ENCODE data around the gene SYK. TPM values are rescaled to one million over a fixed set of nuclear protein-coding genes. Genes with fewer than 3 reads are reported as not detected.

SYK gene
- total RNA-seq, 1 experiment from 2014 or later, result 9.0 TPM

- H2AFZ ChIP-seq (ENCODE audit: low read depth, low read length, poor library complexity, severe bottlenecking), result no peak overlapping the region
- ChIA-PET CTCF (no interaction called here), POLR2A (no interaction called here)
Observed at GRCh38 chr9:90851444-90851843, 49.8 kb downstream of the SYK start.

DNA sequence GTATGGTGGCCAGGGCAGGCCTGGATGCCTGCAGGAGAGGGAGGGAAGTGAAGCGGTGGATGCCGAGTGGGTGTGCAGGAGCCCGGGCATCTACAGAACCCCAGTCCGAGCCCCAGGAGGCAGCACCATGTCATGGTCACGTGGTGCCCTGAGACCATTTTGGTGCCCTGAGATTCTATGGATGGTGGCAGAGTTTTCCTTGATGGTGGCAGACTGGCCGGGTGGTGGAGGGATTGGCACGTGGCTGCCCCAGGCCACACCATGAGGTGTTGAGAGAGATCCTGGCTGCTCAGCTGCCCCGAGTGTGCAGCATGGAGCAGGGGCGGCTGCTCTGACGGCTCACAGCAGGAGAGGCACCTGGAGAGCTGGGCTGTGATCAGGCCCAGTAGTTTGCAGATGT lies 52.3 kb downstream of the SYK start:
- BruUV-seq (replicated peaks), result no TSS peak
- TF ChIP-seq POLR2AphosphoS5 (IDR thresholded peaks at IDR 0.05; ENCODE audit: low read depth, low read length) (no peak), FOSL1 (IDR thresholded peaks at IDR 0.05; ENCODE audit: low read depth) (no peak), REST (IDR thresholded peaks at IDR 0.05; ENCODE audit: low read depth) (no peak), ZNF274 (IDR thresholded peaks at IDR 0.05; ENCODE audit: low read depth, low read length) (no peak), EGR1 (IDR thresholded peaks at IDR 0.05; ENCODE audit: low read depth) (no peak)
- TF ChIP-seq, protein P1, sequence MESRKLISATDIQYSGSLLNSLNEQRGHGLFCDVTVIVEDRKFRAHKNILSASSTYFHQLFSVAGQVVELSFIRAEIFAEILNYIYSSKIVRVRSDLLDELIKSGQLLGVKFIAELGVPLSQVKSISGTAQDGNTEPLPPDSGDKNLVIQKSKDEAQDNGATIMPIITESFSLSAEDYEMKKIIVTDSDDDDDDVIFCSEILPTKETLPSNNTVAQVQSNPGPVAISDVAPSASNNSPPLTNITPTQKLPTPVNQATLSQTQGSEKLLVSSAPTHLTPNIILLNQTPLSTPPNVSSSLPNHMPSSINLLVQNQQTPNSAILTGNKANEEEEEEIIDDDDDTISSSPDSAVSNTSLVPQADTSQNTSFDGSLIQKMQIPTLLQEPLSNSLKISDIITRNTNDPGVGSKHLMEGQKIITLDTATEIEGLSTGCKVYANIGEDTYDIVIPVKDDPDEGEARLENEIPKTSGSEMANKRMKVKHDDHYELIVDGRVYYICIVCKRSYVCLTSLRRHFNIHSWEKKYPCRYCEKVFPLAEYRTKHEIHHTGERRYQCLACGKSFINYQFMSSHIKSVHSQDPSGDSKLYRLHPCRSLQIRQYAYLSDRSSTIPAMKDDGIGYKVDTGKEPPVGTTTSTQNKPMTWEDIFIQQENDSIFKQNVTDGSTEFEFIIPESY (IDR thresholded peaks at IDR 0.05; ENCODE audit: extremely low read depth, insufficient replicate concordance, low read length), result no peak

More at GRCh38 chr9:90851444-90851843, 49.8 kb downstream of the SYK start:
- H3K27ac ChIP-seq (ENCODE audit: low read depth, low read length), result no peak overlapping the region
- no peaks in the 10 kb centered on the region for H4K20me1 ChIP-seq (ENCODE audit: insufficient read depth)
- no peaks in the 10 kb centered on the region for H3K79me2 ChIP-seq (ENCODE audit: insufficient read depth, low read length)
- H3K9me2 ChIP-seq (ENCODE audit: insufficient read depth), result no peaks in the 10 kb centered on the region
- no peaks in the 10 kb centered on the region for H3K9me3 ChIP-seq (ENCODE audit: control insufficient read depth in 1 of 2, insufficient read depth in 1 of 2, low read depth in 1 of 2, low read length in 2 of 2)
- no peak for TF ChIP-seq TCF7L2 (IDR thresholded peaks at IDR 0.05; ENCODE audit: borderline replicate concordance, extremely low read depth, insufficient read depth, insufficient read length)
- TF ChIP-seq SRF (IDR thresholded peaks at IDR 0.05; ENCODE audit: low read depth), result no peak
- no peak for TF ChIP-seq EZH2 (IDR thresholded peaks at IDR 0.05)
- TF ChIP-seq CTCF (IDR thresholded peaks at IDR 0.05 in 2 of 3, conservative IDR thresholded peaks at IDR 0.05 in 1 of 3; ENCODE audit: borderline replicate concordance in 1 of 3, insufficient read depth in 1 of 3, low read depth in 2 of 3, low read length in 2 of 3), result 0 out of 6 replicates have a peak, but pooled peaks of 1 of the 3 experiments have one; percentile 4
- no peak for TF ChIP-seq ZFX (IDR thresholded peaks at IDR 0.05)
- TF ChIP-seq RAD21 (IDR thresholded peaks at IDR 0.05; ENCODE audit: low read depth), result no peak
- RAD21 ChIA-PET (ENCODE audit: low non-redundant PET in 1 of 2, low total read pairs in 2 of 2, uncharacterized antibody in 2 of 2, unreplicated experiment in 2 of 2), result no interaction called here
- no peak overlapping the region for H3K9ac ChIP-seq (ENCODE audit: low read length)
- no peaks in the 10 kb centered on the region for H3K27me3 ChIP-seq (ENCODE audit: insufficient read depth, low read length)
- H3K4me3 ChIP-seq (replicated peaks in 1 of 2; ENCODE audit: low read depth in 1 of 2, low read length in 2 of 2), result no peak overlapping the region
- no TSS peak for BruUV-seq (replicated peaks)
- no peaks in the 10 kb centered on the region for H3K36me3 ChIP-seq (ENCODE audit: control insufficient read depth in 1 of 2, insufficient read depth in 2 of 2, low read length in 2 of 2)
- intact Hi-C loops (cut with micrococcal nuclease), result no loop called here
- ATAC-seq (0 out of 2 replicates have a peak, but pooled peaks have one; percentile 38), DNase-seq (ENCODE audit: low read depth, low spot score) (no peak)
- H3K4me1 ChIP-seq (ENCODE audit: control insufficient read depth in 1 of 2, insufficient read depth in 2 of 2, low read length in 2 of 2), result no peaks in the 10 kb centered on the region; a peak in 1 of 4 replicates
- H3K4me2 ChIP-seq (ENCODE audit: low read length), result no peak overlapping the region

More for the DNA sequence above, 52.3 kb downstream of the SYK start:
- H3K79me2 ChIP-seq (ENCODE audit: insufficient read depth, low read length), result no peaks in the 10 kb centered on the region
- H3K9ac ChIP-seq (ENCODE audit: low read length), result no peak overlapping the region
- no peak for DNase-seq (ENCODE audit: low read depth, low spot score)
- ChIA-PET CTCF (no interaction called here), POLR2A (no interaction called here), RAD21 (ENCODE audit: low non-redundant PET in 1 of 2, low total read pairs in 2 of 2, uncharacterized antibody in 2 of 2, unreplicated experiment in 2 of 2) (no interaction called here)
- no peaks in the 10 kb centered on the region for H3K27me3 ChIP-seq (ENCODE audit: insufficient read depth, low read length)
- H3K4me1 ChIP-seq (ENCODE audit: control insufficient read depth in 1 of 2, insufficient read depth in 2 of 2, low read length in 2 of 2), result no peaks in the 10 kb centered on the region; a peak in 1 of 4 replicates
- no peaks in the 10 kb centered on the region for H4K20me1 ChIP-seq (ENCODE audit: insufficient read depth)
- intact Hi-C loops (cut with micrococcal nuclease), result no loop called here
- H3K4me3 ChIP-seq (replicated peaks in 1 of 2; ENCODE audit: low read depth in 1 of 2, low read length in 2 of 2), result no peak overlapping the region
- no peak overlapping the region for H3K4me2 ChIP-seq (ENCODE audit: low read length)
- no peak for ATAC-seq
- H3K9me3 ChIP-seq (ENCODE audit: control insufficient read depth in 1 of 2, insufficient read depth in 1 of 2, low read depth in 1 of 2, low read length in 2 of 2), result no peaks in the 10 kb centered on the region
- no peak overlapping the region for H2AFZ ChIP-seq (ENCODE audit: low read depth, low read length, poor library complexity, severe bottlenecking)
- no peaks in the 10 kb centered on the region for H3K36me3 ChIP-seq (ENCODE audit: control insufficient read depth in 1 of 2, insufficient read depth in 2 of 2, low read length in 2 of 2)
- H3K9me2 ChIP-seq (ENCODE audit: insufficient read depth), result no peaks in the 10 kb centered on the region
- no peak overlapping the region for H3K27ac ChIP-seq (ENCODE audit: low read depth, low read length)

All from HCT116 (cell line).